Measurements from ENCODE around the gene RERE. TPM values are rescaled to one million over a fixed set of nuclear protein-coding genes. Genes with fewer than 3 reads are reported as not detected.

RERE gene
- total RNA-seq, 2 experiments from 2014 or later: 73.1 to 211 TPM

- no peak overlapping the region for H3K4me3 ChIP-seq (ENCODE audit: low read depth, low read length, poor library complexity, severe bottlenecking)
- no peaks in the 10 kb centered on the region for H4K20me1 ChIP-seq (ENCODE audit: insufficient read depth, low read length)
- CTCF ChIA-PET (ENCODE audit: unreplicated experiment): interaction anchor here (1.1 kb wide), 1 partner anchor 17 kb away, joined by 3 read pairs; no protein-coding TSS in a partner anchor
- 0 out of 2 replicates have a peak, but pooled peaks cover 4% of the 10 kb centered on the region for H3K36me3 ChIP-seq (ENCODE audit: insufficient read depth, low read length)
- POLR2A ChIA-PET: interaction anchor here (0.5 to 1.2 kb wide), 3 partner anchors 17 to 218 kb away, joined by 3 to 4 read pairs (median 3); no protein-coding TSS in a partner anchor
- H3K4me1 ChIP-seq (ENCODE audit: insufficient read depth, low read length, poor library complexity, severe bottlenecking): no peaks in the 10 kb centered on the region
- no TSS peak for BruUV-seq (replicated peaks)
- H2AFZ ChIP-seq (ENCODE audit: low read length): no peak overlapping the region
- no peaks in the 10 kb centered on the region for H3K9me2 ChIP-seq (ENCODE audit: insufficient read depth, low read length)
- H3K79me2 ChIP-seq (ENCODE audit: insufficient read depth, low read depth, low read length): no peaks in the 10 kb centered on the region
- H3K27ac ChIP-seq (ENCODE audit: low read depth, low read length, poor library complexity, severe bottlenecking): no peak overlapping the region
- DNase-seq (ENCODE audit: low spot score): no peak
- H3K4me2 ChIP-seq (ENCODE audit: low read length): no peak overlapping the region
- intact Hi-C loops (cut with micrococcal nuclease; ENCODE audit: unreplicated experiment): no loop called here
- no peaks in the 10 kb centered on the region for H3K9me3 ChIP-seq (ENCODE audit: low read length)
- no peak for TF ChIP-seq EZH2phosphoT487 (IDR thresholded peaks at IDR 0.05; ENCODE audit: borderline replicate concordance, low read depth, low read length)
- no peak for TF ChIP-seq CTCF (conservative IDR thresholded peaks at IDR 0.05; ENCODE audit: low read length)
Measured at GRCh38 chr1:8587784-8588183, 229.7 kb downstream of the RERE start.

- TF ChIP-seq EZH2phosphoT487 (IDR thresholded peaks at IDR 0.05; ENCODE audit: borderline replicate concordance, low read depth, low read length) (no peak), CTCF (conservative IDR thresholded peaks at IDR 0.05; ENCODE audit: low read length) (no peak)
- no TSS peak for BruUV-seq (replicated peaks)
- POLR2A ChIA-PET: interaction anchor here (0.5 to 1.4 kb wide), 4 partner anchors 17 to 141 kb away, joined by 3 to 7 read pairs (median 5); no protein-coding TSS in a partner anchor
- intact Hi-C loops (cut with micrococcal nuclease; ENCODE audit: unreplicated experiment): no loop called here
- Histone ChIP-seq H3K36me3 (ENCODE audit: insufficient read depth, low read length) (0 out of 2 replicates have a peak, but pooled peaks cover 4% of the 10 kb centered on the region), H3K9me3 (ENCODE audit: low read length) (no peaks in the 10 kb centered on the region), H4K20me1 (ENCODE audit: insufficient read depth, low read length) (no peaks in the 10 kb centered on the region), H2AFZ (ENCODE audit: low read length) (no peak overlapping the region), H3K4me2 (ENCODE audit: low read length) (no peak overlapping the region), H3K4me1 (ENCODE audit: insufficient read depth, low read length, poor library complexity, severe bottlenecking) (no peaks in the 10 kb centered on the region), H3K79me2 (ENCODE audit: insufficient read depth, low read depth, low read length) (no peaks in the 10 kb centered on the region), H3K4me3 (ENCODE audit: low read depth, low read length, poor library complexity, severe bottlenecking) (no peak overlapping the region), H3K9me2 (ENCODE audit: insufficient read depth, low read length) (no peaks in the 10 kb centered on the region), H3K27ac (ENCODE audit: low read depth, low read length, poor library complexity, severe bottlenecking) (no peak overlapping the region)
- DNase-seq (ENCODE audit: low spot score): no peak
- CTCF ChIA-PET (ENCODE audit: unreplicated experiment): no interaction called here
Measured at GRCh38 chr1:8586438-8586837, 231.0 kb downstream of the RERE start.

DNA sequence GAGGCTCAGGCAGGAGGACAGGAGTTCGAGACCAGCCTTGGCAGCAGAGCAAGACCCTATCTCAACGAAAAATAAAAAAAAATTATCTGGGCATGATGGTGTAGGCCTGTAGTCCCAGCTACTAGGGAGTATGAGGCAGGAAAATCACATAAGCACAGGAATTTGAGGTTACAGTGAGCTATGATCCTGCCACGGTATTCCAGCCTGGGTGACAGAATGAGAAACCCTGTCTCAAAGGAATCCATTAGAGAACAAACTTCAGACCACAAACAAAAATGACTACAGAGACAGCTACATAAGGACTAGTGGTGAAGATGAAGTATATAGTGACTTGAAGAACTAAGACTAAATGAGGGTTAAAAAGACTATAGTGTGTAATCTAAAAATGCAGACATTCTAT is 233.1 kb downstream of the RERE start:
- intact Hi-C loops (cut with micrococcal nuclease; ENCODE audit: unreplicated experiment): no loop called here
- CTCF ChIA-PET (ENCODE audit: unreplicated experiment): no interaction called here
- POLR2A ChIA-PET: interaction anchor here (0.6 kb wide), 1 partner anchor 30 kb away, joined by 5 read pairs; no protein-coding TSS in a partner anchor
- Histone ChIP-seq H3K4me2 (ENCODE audit: low read length) (no peak overlapping the region), H4K20me1 (ENCODE audit: insufficient read depth, low read length) (no peaks in the 10 kb centered on the region), H3K9me3 (ENCODE audit: low read length) (no peaks in the 10 kb centered on the region), H3K4me1 (ENCODE audit: insufficient read depth, low read length, poor library complexity, severe bottlenecking) (no peaks in the 10 kb centered on the region), H3K79me2 (ENCODE audit: insufficient read depth, low read depth, low read length) (no peaks in the 10 kb centered on the region), H3K9me2 (ENCODE audit: insufficient read depth, low read length) (no peaks in the 10 kb centered on the region), H3K27ac (ENCODE audit: low read depth, low read length, poor library complexity, severe bottlenecking) (no peak overlapping the region), H3K4me3 (ENCODE audit: low read depth, low read length, poor library complexity, severe bottlenecking) (no peak overlapping the region), H2AFZ (ENCODE audit: low read length) (no peak overlapping the region), H3K36me3 (ENCODE audit: insufficient read depth, low read length) (0 out of 2 replicates have a peak, but pooled peaks cover 4% of the 10 kb centered on the region)
- TF ChIP-seq EZH2phosphoT487 (IDR thresholded peaks at IDR 0.05; ENCODE audit: borderline replicate concordance, low read depth, low read length) (no peak), CTCF (conservative IDR thresholded peaks at IDR 0.05; ENCODE audit: low read length) (no peak)
- DNase-seq (ENCODE audit: low spot score): no peak
- BruUV-seq (replicated peaks): no TSS peak

Data from OCI-LY7 (cell line).